Measurements from ENCODE around the gene TANK.

DNA sequence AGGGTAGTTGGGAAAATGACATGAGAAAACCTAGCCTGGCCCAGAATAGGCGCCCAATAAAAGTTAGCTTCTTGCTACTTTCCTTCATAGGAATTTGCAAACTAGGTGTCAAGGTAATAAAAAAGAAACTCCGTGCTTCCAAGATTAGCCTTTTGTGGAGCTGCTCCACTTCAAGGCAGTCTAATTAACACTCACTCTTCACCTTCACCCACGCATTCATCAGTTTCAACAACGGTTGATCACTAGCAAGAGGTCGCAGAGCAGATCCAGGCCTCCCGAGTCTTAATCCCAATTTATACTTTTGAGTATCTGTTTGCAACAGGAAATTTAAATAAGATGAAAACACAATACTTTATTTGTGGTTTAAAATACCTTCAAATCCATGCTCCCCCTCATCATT lies 39.5 kb upstream of the TANK start:
- TF ChIP-seq, protein P1, sequence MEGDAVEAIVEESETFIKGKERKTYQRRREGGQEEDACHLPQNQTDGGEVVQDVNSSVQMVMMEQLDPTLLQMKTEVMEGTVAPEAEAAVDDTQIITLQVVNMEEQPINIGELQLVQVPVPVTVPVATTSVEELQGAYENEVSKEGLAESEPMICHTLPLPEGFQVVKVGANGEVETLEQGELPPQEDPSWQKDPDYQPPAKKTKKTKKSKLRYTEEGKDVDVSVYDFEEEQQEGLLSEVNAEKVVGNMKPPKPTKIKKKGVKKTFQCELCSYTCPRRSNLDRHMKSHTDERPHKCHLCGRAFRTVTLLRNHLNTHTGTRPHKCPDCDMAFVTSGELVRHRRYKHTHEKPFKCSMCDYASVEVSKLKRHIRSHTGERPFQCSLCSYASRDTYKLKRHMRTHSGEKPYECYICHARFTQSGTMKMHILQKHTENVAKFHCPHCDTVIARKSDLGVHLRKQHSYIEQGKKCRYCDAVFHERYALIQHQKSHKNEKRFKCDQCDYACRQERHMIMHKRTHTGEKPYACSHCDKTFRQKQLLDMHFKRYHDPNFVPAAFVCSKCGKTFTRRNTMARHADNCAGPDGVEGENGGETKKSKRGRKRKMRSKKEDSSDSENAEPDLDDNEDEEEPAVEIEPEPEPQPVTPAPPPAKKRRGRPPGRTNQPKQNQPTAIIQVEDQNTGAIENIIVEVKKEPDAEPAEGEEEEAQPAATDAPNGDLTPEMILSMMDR (IDR thresholded peaks at IDR 0.05), result no peak
- TF ChIP-seq POLR2A (IDR thresholded peaks at IDR 0.05), result no peak

Measured in body of pancreas (tissue), 4 donors.